Uterus (tissue), 2 donors: ENCODE measurements around the gene ADRA2B.
"Not testable (repeated sequence)": the region's sequence is repeated elsewhere in the genome, so short reads cannot be mapped to it uniquely, and the experiment has no call there.

Experiments
- CTCF ChIP-seq, 4 experiments: fragments of 200-600 bp in 2 of 4; fragments of 450-650 bp in 2 of 4; sonication (generic) in 2 of 4; IDR thresholded peaks; one replicate each; pipeline ENCODE4 v1.5.1; 2016 to 2019; ENCODE audit warnings: antibody characterized with exemption in 4 of 4, mild to moderate bottlenecking in 2 of 4, moderate library complexity in 1 of 4
- POLR2A ChIP-seq, 2 donors: fragments of 450-650 bp; IDR thresholded peaks; one replicate each; pipeline ENCODE4 v1.6.1; 2016; ENCODE audit warnings: antibody characterized with exemption in 2 of 2, mild to moderate bottlenecking in 1 of 2, moderate library complexity in 1 of 2

- TF ChIP-seq CTCF, POLR2A (IDR thresholded peaks at IDR 0.05): not testable (repeated sequence)
These were observed 49.9 kb downstream of the ADRA2B start for GRCh38 chr2:96066511-96066910.
